Raji (cell line): ENCODE measurements around the gene LGR6.

ENCODE experiments used
- POLR2A ChIP-seq: IDR thresholded peaks from 2 replicates; pipeline ENCODE4 v1.6.1; 2011; ENCODE audit warnings: low read depth, low read length, control low read depth; ENCODE audit not compliant: insufficient read depth

Gene LGR6

GRCh38 chr1:202319381-202320080 is 125.9 kb downstream of the LGR6 start:
- TF ChIP-seq POLR2A: no peak

GRCh38 chr1:202320081-202320405 is 126.4 kb downstream of the LGR6 start:
- TF ChIP-seq POLR2A: no peak

GRCh38 chr1:202323731-202324130 is 130.1 kb downstream of the LGR6 start:
- no peak for TF ChIP-seq POLR2A

GRCh38 chr1:202324646-202325045 is 131.0 kb downstream of the LGR6 start:
- no peak for TF ChIP-seq POLR2A

GRCh38 chr1:202329891-202330290 is 136.3 kb downstream of the LGR6 start:
- TF ChIP-seq POLR2A: no peak

GRCh38 chr1:202333861-202334260 is 140.3 kb downstream of the LGR6 start:
- TF ChIP-seq POLR2A: no peak

- TF ChIP-seq POLR2A: no peak
Measured at GRCh38 chr1:202343652-202344349, 150.2 kb downstream of the LGR6 start.

GRCh38 chr1:202348005-202348508 is 154.5 kb downstream of the LGR6 start:
- no peak for TF ChIP-seq POLR2A

GRCh38 chr1:202348509-202349205 is 155.1 kb downstream of the LGR6 start, which contains the start of gene PPP1R12B:
TSS of gene PPP1R12B (plus strand) at chr1:202348699. CDS start at chr1:202348852, 153 bp downstream.
- TF ChIP-seq POLR2A: peak; percentile 74

GRCh38 chr1:202349206-202349928 is 155.8 kb downstream of the LGR6 start:
- no peak for TF ChIP-seq POLR2A

GRCh38 chr1:202351725-202352124 is 158.1 kb downstream of the LGR6 start:
- no peak for TF ChIP-seq POLR2A

GRCh38 chr1:202355944-202356553 is 162.4 kb downstream of the LGR6 start:
- no peak for TF ChIP-seq POLR2A

- TF ChIP-seq POLR2A: no peak
Measured at GRCh38 chr1:202357506-202357905, 163.9 kb downstream of the LGR6 start.

- no peak for TF ChIP-seq POLR2A
Measured at GRCh38 chr1:202361224-202361623, 167.6 kb downstream of the LGR6 start.

GRCh38 chr1:202361701-202362100 is 168.1 kb downstream of the LGR6 start:
- TF ChIP-seq POLR2A: no peak

- TF ChIP-seq POLR2A: no peak
Measured at GRCh38 chr1:202362212-202362611, 168.6 kb downstream of the LGR6 start.
